VCaP (cell line): ENCODE measurements around the gene NHLRC4.

Source experiments
- H3K27ac ChIP-seq: fragments of 450-650 bp; 2 replicates; pipeline ENCODE4 v1.5.1; 2017
- CTCF ChIP-seq: fragments of 450-650 bp; conservative IDR thresholded peaks from 2 replicates; pipeline ENCODE4 v1.5.1; 2017; ENCODE audit warnings: mild to moderate bottlenecking, moderate library complexity

The NHLRC4 gene

GRCh38 chr16:566475-567372 is at the start of gene NHLRC4:
NHLRC4 (plus strand) TSS chr16:567005; CDS start chr16:568048, 1,043 bp downstream.
- peak within 1 kb of the TSS; percentile 70 for H3K27ac ChIP-seq
- no peak for TF ChIP-seq CTCF

GRCh38 chr16:518858-519257 is 47.9 kb upstream of the NHLRC4 start:
- no peak overlapping the region for H3K27ac ChIP-seq
- TF ChIP-seq CTCF: no peak

DNA sequence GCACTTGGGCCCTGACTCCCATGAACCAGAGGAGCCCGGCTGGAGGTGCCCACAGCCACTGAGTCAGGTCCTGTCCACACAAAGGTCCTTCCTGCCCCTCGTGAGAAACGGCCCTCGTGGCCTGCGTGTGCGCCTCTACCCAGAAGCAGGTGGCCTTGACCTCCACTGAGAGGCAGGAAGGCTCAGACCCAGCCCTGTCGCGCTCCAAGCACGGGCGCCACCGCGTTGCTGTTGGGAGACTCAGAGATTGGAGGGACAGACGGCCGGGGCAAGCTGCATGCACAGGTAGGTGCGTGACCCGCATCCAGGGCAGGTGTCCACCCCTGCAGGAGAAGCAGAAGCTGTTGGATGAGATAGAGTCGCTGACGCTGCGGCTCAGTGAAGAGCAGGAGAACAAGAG is 47.4 kb upstream of the NHLRC4 start:
- no peak for TF ChIP-seq CTCF
- H3K27ac ChIP-seq: no peak overlapping the region

DNA sequence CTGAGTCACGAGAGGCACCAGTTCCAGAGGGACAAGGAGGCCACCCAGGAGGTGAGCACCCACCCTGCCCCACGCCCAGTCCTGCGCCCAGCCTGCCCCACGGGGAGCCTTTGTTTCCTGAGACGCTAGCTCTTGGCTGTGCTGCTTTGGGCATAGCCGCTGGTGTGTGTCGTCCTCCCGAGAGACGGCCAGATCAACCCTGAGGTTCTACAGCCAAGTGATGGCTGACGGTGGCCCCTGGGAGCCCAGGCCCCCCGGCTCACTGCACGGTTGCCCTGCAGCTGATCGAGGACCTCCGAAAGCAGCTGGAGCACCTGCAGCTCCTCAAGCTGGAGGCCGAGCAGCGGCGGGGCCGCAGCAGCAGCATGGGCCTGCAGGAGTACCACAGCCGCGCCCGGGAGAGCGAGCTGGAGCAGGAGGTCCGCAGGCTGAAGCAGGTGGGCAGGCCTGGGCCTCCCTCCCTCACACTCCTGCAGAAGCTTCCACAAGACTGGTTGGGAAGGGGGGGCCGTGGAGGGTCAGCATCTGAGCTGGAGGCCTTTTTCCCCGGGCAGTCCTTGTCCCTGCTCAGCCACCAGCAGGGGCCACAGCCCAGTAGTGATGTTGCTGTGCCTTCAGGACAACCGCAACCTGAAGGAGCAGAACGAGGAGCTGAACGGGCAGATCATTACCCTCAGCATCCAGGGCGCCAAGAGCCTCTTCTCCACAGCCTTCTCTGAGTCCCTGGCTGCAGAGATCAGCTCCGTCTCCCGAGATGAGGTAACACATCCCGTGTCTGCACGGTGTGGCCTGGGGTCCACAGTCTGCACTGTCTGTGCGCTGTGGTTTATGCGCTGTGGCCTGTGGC is 46.7 kb upstream of the NHLRC4 start:
- no peak for TF ChIP-seq CTCF
- no peak overlapping the region for H3K27ac ChIP-seq

GRCh38 chr16:520847-521246 is 46.0 kb upstream of the NHLRC4 start:
- H3K27ac ChIP-seq: no peak overlapping the region
- TF ChIP-seq CTCF: no peak

DNA sequence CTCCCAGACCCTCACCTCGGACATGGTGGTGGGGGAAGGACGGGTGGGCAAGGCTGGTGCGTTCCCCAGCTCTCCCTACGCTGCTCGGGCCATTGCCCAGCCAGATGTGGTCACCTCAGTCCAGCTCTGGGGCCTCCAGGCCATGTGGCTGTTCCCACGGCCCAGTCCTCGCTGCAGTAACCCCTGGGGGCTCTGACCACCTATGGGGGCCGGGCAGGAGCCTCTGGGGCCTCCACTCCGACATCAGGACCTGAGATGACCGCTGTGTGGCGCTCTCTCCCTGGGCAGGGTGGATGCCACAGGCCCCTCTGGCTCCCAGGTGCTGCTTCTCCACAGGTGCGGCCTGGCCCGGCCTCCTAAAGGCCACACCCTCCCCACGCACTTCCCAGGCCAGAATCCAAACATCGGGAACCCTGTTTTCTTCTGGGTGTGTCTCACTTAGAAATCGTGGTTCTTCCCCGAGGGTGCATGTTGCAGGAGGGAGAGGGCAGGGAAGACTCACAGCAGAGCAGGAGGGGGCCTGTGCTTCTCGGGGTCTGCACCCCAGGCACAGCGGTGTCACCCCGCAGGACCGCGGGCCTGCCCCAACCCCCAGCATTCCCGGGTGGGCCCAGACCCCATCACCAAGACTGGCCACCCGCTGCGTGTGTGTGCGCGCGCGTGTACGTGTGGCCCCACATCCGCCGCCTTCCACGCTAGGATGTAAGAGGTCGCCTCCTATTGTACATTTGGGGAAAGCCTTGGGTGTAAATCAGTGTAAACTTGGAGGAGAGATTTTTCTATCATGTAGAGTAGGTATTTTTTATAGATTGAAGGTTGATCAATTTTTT is 45.2 kb upstream of the NHLRC4 start:
- TF ChIP-seq CTCF: no peak
- no peak overlapping the region for H3K27ac ChIP-seq
